ENCODE results near the gene KCNJ16. TPM values are rescaled to one million over a fixed set of nuclear protein-coding genes. Genes with fewer than 3 reads are reported as not detected.

KCNJ16 gene
- total RNA-seq, 2 experiments from 2014 or later: not detected

GRCh38 chr17:70091696-70092095 is 16.7 kb downstream of the KCNJ16 start:
- ChIA-PET CTCF (no interaction called here), POLR2A (no interaction called here)
- intact Hi-C loops (cut with micrococcal nuclease): no loop called here
- Mint-ChIP-seq H3K4me3 (no peak overlapping the region), H3K27me3 (peaks cover 3% of the 10 kb centered on the region), H3K27ac (no peak overlapping the region), H3K36me3 (no peaks in the 10 kb centered on the region), H3K9me3 (no peaks in the 10 kb centered on the region), H3K4me1 (ENCODE audit: low read depth) (no peaks in the 10 kb centered on the region)
- no peak for DNase-seq

DNA sequence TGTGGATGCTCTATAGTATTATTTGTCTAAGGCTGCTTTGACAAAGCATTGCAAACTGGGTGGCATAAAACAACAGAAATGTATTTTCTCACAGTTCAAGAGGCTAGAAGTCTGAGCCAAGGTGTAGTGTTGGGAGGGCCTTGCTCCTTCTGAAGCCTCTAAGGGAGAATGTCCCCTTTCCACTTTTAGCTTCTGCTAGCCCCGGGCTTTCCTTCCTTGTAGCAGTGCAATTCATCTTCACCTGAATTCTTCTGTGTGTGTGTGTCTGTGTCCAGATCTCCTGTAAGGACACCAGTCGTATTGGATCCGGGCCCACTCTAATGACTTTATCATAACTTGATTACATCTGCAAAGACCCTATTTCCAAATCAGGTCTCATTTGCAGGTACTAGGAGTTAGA is 18.1 kb downstream of the KCNJ16 start:
- intact Hi-C loops (cut with micrococcal nuclease): no loop called here
- ChIA-PET POLR2A (no interaction called here), CTCF (no interaction called here)
- DNase-seq: no peak
- Mint-ChIP-seq H3K4me3 (no peak overlapping the region), H3K9me3 (no peaks in the 10 kb centered on the region), H3K27me3 (peaks cover 3% of the 10 kb centered on the region), H3K36me3 (no peaks in the 10 kb centered on the region), H3K4me1 (ENCODE audit: low read depth) (no peaks in the 10 kb centered on the region), H3K27ac (no peak overlapping the region)

DNA sequence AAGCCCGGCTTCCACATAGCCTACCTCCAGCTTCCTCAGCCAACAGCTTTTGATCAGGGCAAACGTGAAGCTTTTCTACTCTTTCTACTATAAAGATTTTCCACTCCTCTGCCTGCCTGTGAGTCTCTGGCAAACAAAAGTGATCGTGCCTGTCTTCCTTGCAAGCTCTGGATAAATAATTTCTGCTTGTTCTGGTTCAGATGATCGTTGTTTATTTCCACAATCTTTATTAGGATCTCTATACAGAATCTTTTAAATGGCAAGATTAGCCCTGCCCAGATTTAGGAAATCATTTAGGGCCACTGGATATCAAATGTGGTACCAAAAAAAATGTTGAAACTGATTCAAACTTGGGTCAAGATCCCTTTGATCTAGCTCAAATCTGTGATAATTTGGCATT is 20.4 kb downstream of the KCNJ16 start:
- ChIA-PET POLR2A (interaction anchor here (0.7 kb wide), 1 partner anchor 50 kb away, joined by 3 read pairs; no protein-coding TSS in a partner anchor), CTCF (no interaction called here)
- Mint-ChIP-seq H3K36me3 (no peaks in the 10 kb centered on the region), H3K27me3 (peaks cover 7% of the 10 kb centered on the region), H3K9me3 (no peaks in the 10 kb centered on the region), H3K4me1 (ENCODE audit: low read depth) (no peaks in the 10 kb centered on the region), H3K4me3 (no peak overlapping the region), H3K27ac (no peak overlapping the region)
- intact Hi-C loops (cut with micrococcal nuclease): no loop called here
- DNase-seq: no peak

DNA sequence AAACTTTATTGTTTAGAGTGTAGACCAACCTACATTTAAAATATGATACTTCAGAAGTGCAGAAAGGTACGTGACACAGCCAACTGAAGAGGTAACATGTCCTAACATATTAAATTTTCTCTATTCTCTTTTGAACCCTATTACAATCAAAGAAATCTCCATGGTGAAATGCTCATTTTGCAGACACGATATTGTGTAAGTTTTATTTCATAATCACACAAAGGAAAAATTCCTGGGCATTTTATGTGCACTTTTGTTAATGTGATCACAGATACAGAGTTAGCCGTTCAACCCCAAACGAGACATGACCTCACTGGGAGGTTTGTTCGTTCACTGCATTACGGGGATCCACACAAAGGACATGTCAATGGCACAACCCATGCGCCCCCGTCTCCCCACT is 21.8 kb downstream of the KCNJ16 start:
- intact Hi-C loops (cut with micrococcal nuclease): no loop called here
- Mint-ChIP-seq H3K4me1 (ENCODE audit: low read depth) (no peaks in the 10 kb centered on the region), H3K4me3 (no peak overlapping the region), H3K9me3 (no peaks in the 10 kb centered on the region), H3K27me3 (peaks cover 7% of the 10 kb centered on the region), H3K36me3 (no peaks in the 10 kb centered on the region), H3K27ac (no peak overlapping the region)
- DNase-seq: no peak
- CTCF ChIA-PET: no interaction called here
- POLR2A ChIA-PET: no interaction called here

GRCh38 chr17:70098030-70098429 is 23.0 kb downstream of the KCNJ16 start:
- intact Hi-C loops (cut with micrococcal nuclease): no loop called here
- H3K4me3 Mint-ChIP-seq: no peak overlapping the region
- H3K4me1 Mint-ChIP-seq (ENCODE audit: low read depth): no peaks in the 10 kb centered on the region
- ChIA-PET POLR2A (no interaction called here), CTCF (interaction anchor here (1.2 kb wide), 1 partner anchor 46 kb away, joined by 3 read pairs; no protein-coding TSS in a partner anchor)
- no peaks in the 10 kb centered on the region for H3K9me3 Mint-ChIP-seq
- H3K27me3 Mint-ChIP-seq: peaks cover 5% of the 10 kb centered on the region
- DNase-seq: no peak
- H3K27ac Mint-ChIP-seq: no peak overlapping the region
- no peaks in the 10 kb centered on the region for H3K36me3 Mint-ChIP-seq

GRCh38 chr17:70099294-70099693 is 24.3 kb downstream of the KCNJ16 start:
- H3K4me1 Mint-ChIP-seq (ENCODE audit: low read depth): no peaks in the 10 kb centered on the region
- POLR2A ChIA-PET: no interaction called here

DNA sequence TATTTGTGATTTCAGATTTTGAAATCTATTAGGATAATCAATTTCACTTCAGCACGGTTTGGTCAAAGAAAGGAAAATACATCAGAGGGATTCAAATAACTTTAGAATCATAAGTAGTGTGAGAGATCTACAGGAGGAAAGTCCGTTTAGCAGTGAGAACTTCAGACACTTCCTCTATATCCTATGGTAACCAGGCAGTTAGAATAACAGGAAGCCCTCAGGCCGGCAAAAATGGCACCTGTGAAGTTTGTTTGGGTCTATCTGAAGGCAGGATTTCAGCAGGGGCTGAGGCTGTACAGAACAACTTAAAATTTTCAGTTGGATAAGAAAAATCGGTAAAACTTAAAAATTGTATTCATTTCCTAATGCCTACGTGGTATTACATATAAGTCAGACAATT is 24.9 kb downstream of the KCNJ16 start:
- Mint-ChIP-seq H3K4me3 (no peak overlapping the region), H3K4me1 (ENCODE audit: low read depth) (no peaks in the 10 kb centered on the region), H3K36me3 (no peaks in the 10 kb centered on the region), H3K27me3 (peaks cover 5% of the 10 kb centered on the region), H3K9me3 (no peaks in the 10 kb centered on the region), H3K27ac (no peak overlapping the region)
- intact Hi-C loops (cut with micrococcal nuclease): no loop called here
- POLR2A ChIA-PET: no interaction called here
- DNase-seq: no peak
- CTCF ChIA-PET: no interaction called here

More at GRCh38 chr17:70099294-70099693, 24.3 kb downstream of the KCNJ16 start:
- no peak for DNase-seq
- CTCF ChIA-PET: interaction anchor here (1.2 kb wide), 1 partner anchor 45 kb away, joined by 3 read pairs; no protein-coding TSS in a partner anchor
- Mint-ChIP-seq H3K4me3 (no peak overlapping the region), H3K36me3 (no peaks in the 10 kb centered on the region), H3K27me3 (peaks cover 5% of the 10 kb centered on the region), H3K9me3 (no peaks in the 10 kb centered on the region), H3K27ac (no peak overlapping the region)
- intact Hi-C loops (cut with micrococcal nuclease): no loop called here

GRCh38 chr17:70100983-70101382 is 26.0 kb downstream of the KCNJ16 start:
- ChIA-PET CTCF (interaction anchor here (0.6 to 0.7 kb wide), 2 partner anchors 20 to 1181 kb away, joined by 5 to 6 read pairs; no protein-coding TSS in a partner anchor), POLR2A (no interaction called here)
- no peak for DNase-seq
- H3K4me1 Mint-ChIP-seq (ENCODE audit: low read depth): no peaks in the 10 kb centered on the region
- H3K36me3 Mint-ChIP-seq: no peaks in the 10 kb centered on the region
- H3K9me3 Mint-ChIP-seq: no peaks in the 10 kb centered on the region
- no peak overlapping the region for H3K4me3 Mint-ChIP-seq
- no peak overlapping the region for H3K27ac Mint-ChIP-seq
- peaks cover 5% of the 10 kb centered on the region for H3K27me3 Mint-ChIP-seq
- intact Hi-C loops (cut with micrococcal nuclease): no loop called here

DNA sequence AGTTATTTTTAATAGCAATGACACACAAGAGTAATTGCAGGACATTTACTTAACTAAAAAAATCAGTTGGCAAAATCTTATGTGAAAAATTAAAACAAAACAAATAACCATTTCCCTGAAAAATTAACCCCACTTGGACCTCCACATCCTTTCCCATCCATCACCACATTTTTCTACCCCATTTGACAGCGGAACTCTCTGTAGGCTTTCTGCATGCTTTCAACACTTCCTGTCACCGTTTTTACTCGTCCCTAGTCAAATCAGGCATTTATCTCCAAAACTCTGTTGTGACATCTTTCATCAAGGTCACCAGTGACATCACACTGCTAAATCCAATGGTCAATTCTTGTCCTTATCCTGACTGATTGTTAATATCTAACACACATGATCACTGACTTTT is 27.5 kb downstream of the KCNJ16 start:
- Mint-ChIP-seq H3K27me3 (peaks cover 4% of the 10 kb centered on the region), H3K27ac (no peak overlapping the region), H3K36me3 (no peaks in the 10 kb centered on the region), H3K9me3 (no peaks in the 10 kb centered on the region), H3K4me1 (ENCODE audit: low read depth) (no peaks in the 10 kb centered on the region), H3K4me3 (no peak overlapping the region)
- intact Hi-C loops (cut with micrococcal nuclease): no loop called here
- DNase-seq: no peak
- CTCF ChIA-PET: no interaction called here
- POLR2A ChIA-PET: no interaction called here

DNA sequence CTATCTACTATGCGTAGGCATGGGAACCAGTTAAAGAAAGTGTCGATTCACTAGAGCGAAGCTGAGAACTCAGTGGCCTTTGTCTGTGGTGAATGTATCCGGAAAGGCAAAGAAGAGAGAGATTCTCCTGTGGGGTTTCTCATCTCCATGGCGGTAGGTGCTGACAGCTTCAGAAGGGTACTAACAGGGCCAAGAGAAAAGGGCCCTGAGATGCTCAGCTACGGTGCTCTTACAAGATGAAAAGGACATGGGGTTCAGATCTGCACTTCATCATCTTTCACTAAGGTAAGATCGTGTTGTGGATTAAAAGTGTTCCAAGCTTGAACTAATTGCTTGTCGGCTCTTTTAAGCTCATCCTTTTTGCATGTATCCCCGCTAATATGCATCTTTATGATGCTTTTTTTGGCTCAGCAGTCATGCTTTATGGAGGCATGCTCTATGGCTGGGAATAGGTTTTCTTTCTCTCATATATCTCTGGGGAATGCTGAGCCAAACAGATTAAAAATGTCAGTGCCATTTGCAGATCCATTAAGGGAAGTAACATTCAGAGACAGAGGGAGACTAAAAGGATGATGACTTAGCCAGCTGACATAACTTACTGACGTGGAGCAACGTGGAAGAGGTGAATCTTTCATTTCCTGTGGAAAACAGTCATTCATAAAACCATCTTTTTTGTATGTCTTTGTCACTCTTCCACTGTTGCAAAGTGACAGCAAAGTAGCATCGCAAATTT is 29.9 kb downstream of the KCNJ16 start:
- Mint-ChIP-seq H3K9me3 (no peaks in the 10 kb centered on the region), H3K4me3 (no peak overlapping the region), H3K36me3 (no peaks in the 10 kb centered on the region), H3K27ac (no peak overlapping the region), H3K4me1 (ENCODE audit: low read depth) (no peaks in the 10 kb centered on the region), H3K27me3 (peaks cover 4% of the 10 kb centered on the region)
- ChIA-PET POLR2A (no interaction called here), CTCF (no interaction called here)
- intact Hi-C loops (cut with micrococcal nuclease): no loop called here
- DNase-seq: no peak

- POLR2A ChIA-PET: no interaction called here
Measured at GRCh38 chr17:70105641-70106040, 30.6 kb downstream of the KCNJ16 start.

DNA sequence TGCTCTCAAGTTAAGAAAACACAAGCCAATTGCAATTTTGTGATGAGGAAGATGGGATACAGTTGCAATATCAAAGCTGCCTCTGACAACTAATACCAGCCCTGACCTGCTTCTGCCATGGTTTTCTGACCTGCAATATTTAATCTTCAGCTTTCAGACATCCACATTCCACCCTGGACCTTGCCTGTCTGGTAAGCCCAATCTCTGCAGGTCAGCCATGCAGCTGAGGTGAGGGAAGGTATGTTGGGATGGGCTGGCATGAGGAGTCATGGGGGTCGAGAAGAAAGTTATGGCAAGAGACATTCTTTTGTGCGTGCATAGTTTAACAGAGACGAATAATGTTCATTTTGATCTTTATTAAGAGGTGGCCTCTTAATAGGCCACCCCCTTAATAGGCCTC is 31.5 kb downstream of the KCNJ16 start:
- Mint-ChIP-seq H3K27ac (no peak overlapping the region), H3K9me3 (no peaks in the 10 kb centered on the region), H3K4me1 (ENCODE audit: low read depth) (no peaks in the 10 kb centered on the region), H3K4me3 (no peak overlapping the region), H3K36me3 (no peaks in the 10 kb centered on the region), H3K27me3 (peaks cover 10% of the 10 kb centered on the region)
- ChIA-PET CTCF (no interaction called here), POLR2A (no interaction called here)
- DNase-seq: no peak
- intact Hi-C loops (cut with micrococcal nuclease): no loop called here

More at GRCh38 chr17:70105641-70106040, 30.6 kb downstream of the KCNJ16 start:
- no peaks in the 10 kb centered on the region for H3K4me1 Mint-ChIP-seq (ENCODE audit: low read depth)
- no peak for DNase-seq
- H3K27me3 Mint-ChIP-seq: peaks cover 8% of the 10 kb centered on the region
- intact Hi-C loops (cut with micrococcal nuclease): no loop called here
- no peaks in the 10 kb centered on the region for H3K9me3 Mint-ChIP-seq
- no peaks in the 10 kb centered on the region for H3K36me3 Mint-ChIP-seq
- no peak overlapping the region for H3K27ac Mint-ChIP-seq
- CTCF ChIA-PET: no interaction called here
- H3K4me3 Mint-ChIP-seq: no peak overlapping the region

- CTCF ChIA-PET: no interaction called here
- no peaks in the 10 kb centered on the region for H3K4me1 Mint-ChIP-seq (ENCODE audit: low read depth)
- H3K27ac Mint-ChIP-seq: no peak overlapping the region
- POLR2A ChIA-PET: no interaction called here
- intact Hi-C loops (cut with micrococcal nuclease): loop anchor here (1.0 kb wide), 1 partner anchor 30 kb away; no protein-coding TSS in a partner anchor
- H3K36me3 Mint-ChIP-seq: no peaks in the 10 kb centered on the region
- no peak for DNase-seq
- H3K4me3 Mint-ChIP-seq: no peak overlapping the region
- H3K9me3 Mint-ChIP-seq: no peaks in the 10 kb centered on the region
- peaks cover 10% of the 10 kb centered on the region for H3K27me3 Mint-ChIP-seq
Measured at GRCh38 chr17:70107441-70107840, 32.4 kb downstream of the KCNJ16 start.
